ENCODE results near the gene CHAD.

- TF ChIP-seq POLR2A (IDR thresholded peaks at IDR 0.05) (no peak), CTCF (IDR thresholded peaks at IDR 0.05) (no peak)
Observed at GRCh38 chr17:50458270-50458669, 10.4 kb downstream of the CHAD start.

Data from testis (tissue), 2 donors.